Measurements from ENCODE around the gene KCNK3. TPM values are rescaled to one million over a fixed set of nuclear protein-coding genes. Genes with fewer than 3 reads are reported as not detected.

KCNK3 gene
- total and polyA plus RNA-seq, 2 of the 13 experiments (the other 11 are each of a cell fraction or from before 2014, with no cell fraction given), result not detected

DNA sequence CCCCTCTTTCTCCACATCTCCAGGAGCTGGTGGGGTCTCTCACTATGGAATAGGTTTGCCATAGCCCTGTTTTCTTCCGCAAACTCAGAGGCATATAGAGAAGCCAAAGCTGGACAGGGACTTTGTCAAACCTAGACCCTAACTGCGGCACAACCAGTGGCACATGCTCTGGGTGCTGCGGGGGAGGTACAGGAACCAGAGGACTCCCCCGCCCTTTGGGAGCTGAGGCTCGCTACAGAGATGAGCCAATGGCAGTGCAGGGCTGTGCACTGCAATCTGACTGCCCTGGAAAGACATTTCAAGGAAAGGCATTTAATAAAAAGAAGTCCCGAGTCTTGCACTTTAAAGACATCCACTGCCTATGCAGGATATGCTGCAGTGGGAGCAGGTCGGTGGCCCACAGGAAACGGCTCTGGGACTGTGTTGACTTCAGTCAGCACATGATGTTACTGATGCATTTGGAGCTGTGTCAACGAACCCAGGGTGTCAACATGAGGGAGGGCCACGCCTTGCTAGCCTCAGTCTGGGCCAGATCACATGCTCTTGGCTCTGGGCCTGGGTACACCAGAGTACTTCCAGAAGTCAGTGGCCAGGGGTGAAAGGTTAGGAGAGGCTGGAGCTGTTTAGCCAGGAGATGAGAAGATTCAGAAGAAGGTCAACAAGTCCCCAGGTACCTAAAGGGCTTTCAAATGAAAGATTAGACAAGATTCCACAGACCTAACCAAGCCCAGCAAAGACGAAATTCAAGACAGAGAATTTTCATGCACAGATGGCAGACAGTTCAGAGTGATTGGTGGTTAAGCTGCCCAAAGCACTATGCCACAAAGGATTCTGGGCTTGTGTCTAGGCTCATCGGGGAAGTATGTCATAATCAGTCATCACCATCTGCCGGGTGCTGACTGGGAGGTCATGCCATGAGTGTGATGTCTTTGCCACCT, 79.8 kb downstream of the KCNK3 start (continued):
- peak; percentile 79 for TF ChIP-seq NR2C2 (CRISPR knock-in tag; IDR thresholded peaks at IDR 0.05; ENCODE audit: borderline replicate concordance)
- no peak for TF ChIP-seq KLF6 (CRISPR knock-in tag; IDR thresholded peaks at IDR 0.05)
- no peak for TF ChIP-seq DPF2 (CRISPR knock-in tag; IDR thresholded peaks at IDR 0.05; ENCODE audit: borderline replicate concordance, low read depth)
- TF ChIP-seq IKZF1 (IDR thresholded peaks at IDR 0.05), result no peak
- peak; percentile 78 for TF ChIP-seq ARID4A (CRISPR knock-in tag; IDR thresholded peaks at IDR 0.05; ENCODE audit: borderline replicate concordance)
- 0 out of 2 replicates have a peak, but pooled peaks have one; percentile 25 for TF ChIP-seq IRF2 (CRISPR knock-in tag; IDR thresholded peaks at IDR 0.05)
- no peak for TF ChIP-seq SRF (IDR thresholded peaks at IDR 0.05; ENCODE audit: low read depth, low read length)
- no peak for TF ChIP-seq MTF1 (CRISPR knock-in tag; IDR thresholded peaks at IDR 0.05)
- no peak for TF ChIP-seq ZNF766 (CRISPR knock-in tag; IDR thresholded peaks at IDR 0.05; ENCODE audit: borderline replicate concordance)
- TF ChIP-seq TARDBP (CRISPR knock-in tag; IDR thresholded peaks at IDR 0.05), result peak; percentile 4; the same call in 1 of the 2 replicates
- TF ChIP-seq BRCA1 (CRISPR knock-in tag; IDR thresholded peaks at IDR 0.05), result no peak
- peak; percentile 33; the same call in 1 of the 2 replicates for TF ChIP-seq TAF1 (CRISPR knock-in tag; IDR thresholded peaks at IDR 0.05)
- TF ChIP-seq ATF7-NPFF (CRISPR knock-in tag; IDR thresholded peaks at IDR 0.05; ENCODE audit: low read depth), result no peak
- no peak for TF ChIP-seq ZNF225 (CRISPR knock-in tag; IDR thresholded peaks at IDR 0.05)
- TF ChIP-seq ZNF672 (CRISPR knock-in tag; IDR thresholded peaks at IDR 0.05), result no peak
- no peak for TF ChIP-seq ATF6 (CRISPR knock-in tag; conservative IDR thresholded peaks at IDR 0.05)
- no peak for TF ChIP-seq ZNF639 (CRISPR knock-in tag; conservative IDR thresholded peaks at IDR 0.05)
- TF ChIP-seq FOXO4 (CRISPR knock-in tag; conservative IDR thresholded peaks at IDR 0.05), result no peak
- TF ChIP-seq RAD51 (IDR thresholded peaks at IDR 0.05; ENCODE audit: borderline replicate concordance), result no peak
- TF ChIP-seq TSC22D2 (CRISPR knock-in tag; IDR thresholded peaks at IDR 0.05; ENCODE audit: borderline replicate concordance), result no peak

Measured in HepG2 (cell line).